Measurements from ENCODE around the gene STRA8. TPM values are rescaled to one million over a fixed set of nuclear protein-coding genes. Genes with fewer than 3 reads are reported as not detected.

The STRA8 gene
- total RNA-seq, 1 donor from 2014 or later = not detected

- Mint-ChIP-seq H3K4me1 (ENCODE audit: unreplicated experiment) (peaks cover 5% of the 10 kb centered on the region), H3K9me3 (no peaks in the 10 kb centered on the region), H3K36me3 (no peaks in the 10 kb centered on the region), H3K4me3 (no peak overlapping the region), H3K27me3 (peaks cover 10% of the 10 kb centered on the region), H3K27ac (no peak overlapping the region)
- TF ChIP-seq, protein P1, sequence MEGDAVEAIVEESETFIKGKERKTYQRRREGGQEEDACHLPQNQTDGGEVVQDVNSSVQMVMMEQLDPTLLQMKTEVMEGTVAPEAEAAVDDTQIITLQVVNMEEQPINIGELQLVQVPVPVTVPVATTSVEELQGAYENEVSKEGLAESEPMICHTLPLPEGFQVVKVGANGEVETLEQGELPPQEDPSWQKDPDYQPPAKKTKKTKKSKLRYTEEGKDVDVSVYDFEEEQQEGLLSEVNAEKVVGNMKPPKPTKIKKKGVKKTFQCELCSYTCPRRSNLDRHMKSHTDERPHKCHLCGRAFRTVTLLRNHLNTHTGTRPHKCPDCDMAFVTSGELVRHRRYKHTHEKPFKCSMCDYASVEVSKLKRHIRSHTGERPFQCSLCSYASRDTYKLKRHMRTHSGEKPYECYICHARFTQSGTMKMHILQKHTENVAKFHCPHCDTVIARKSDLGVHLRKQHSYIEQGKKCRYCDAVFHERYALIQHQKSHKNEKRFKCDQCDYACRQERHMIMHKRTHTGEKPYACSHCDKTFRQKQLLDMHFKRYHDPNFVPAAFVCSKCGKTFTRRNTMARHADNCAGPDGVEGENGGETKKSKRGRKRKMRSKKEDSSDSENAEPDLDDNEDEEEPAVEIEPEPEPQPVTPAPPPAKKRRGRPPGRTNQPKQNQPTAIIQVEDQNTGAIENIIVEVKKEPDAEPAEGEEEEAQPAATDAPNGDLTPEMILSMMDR (conservative IDR thresholded peaks at IDR 0.05) = peak; percentile 99
- peak; percentile 76 for DNase-seq (ENCODE audit: extremely low spot score, unreplicated experiment)
Observed at GRCh38 chr7:135281363-135281949, 47.8 kb downstream of the STRA8 start.

- Mint-ChIP-seq H3K27me3 (peaks cover 13% of the 10 kb centered on the region), H3K4me1 (ENCODE audit: unreplicated experiment) (peaks cover 5% of the 10 kb centered on the region), H3K36me3 (no peaks in the 10 kb centered on the region), H3K9me3 (no peaks in the 10 kb centered on the region), H3K4me3 (no peak overlapping the region), H3K27ac (no peak overlapping the region)
- TF ChIP-seq, protein P1 (conservative IDR thresholded peaks at IDR 0.05) = no peak
- DNase-seq (ENCODE audit: extremely low spot score, unreplicated experiment) = peak; percentile 16
Observed at GRCh38 chr7:135282561-135283254, 49.1 kb downstream of the STRA8 start.

DNA sequence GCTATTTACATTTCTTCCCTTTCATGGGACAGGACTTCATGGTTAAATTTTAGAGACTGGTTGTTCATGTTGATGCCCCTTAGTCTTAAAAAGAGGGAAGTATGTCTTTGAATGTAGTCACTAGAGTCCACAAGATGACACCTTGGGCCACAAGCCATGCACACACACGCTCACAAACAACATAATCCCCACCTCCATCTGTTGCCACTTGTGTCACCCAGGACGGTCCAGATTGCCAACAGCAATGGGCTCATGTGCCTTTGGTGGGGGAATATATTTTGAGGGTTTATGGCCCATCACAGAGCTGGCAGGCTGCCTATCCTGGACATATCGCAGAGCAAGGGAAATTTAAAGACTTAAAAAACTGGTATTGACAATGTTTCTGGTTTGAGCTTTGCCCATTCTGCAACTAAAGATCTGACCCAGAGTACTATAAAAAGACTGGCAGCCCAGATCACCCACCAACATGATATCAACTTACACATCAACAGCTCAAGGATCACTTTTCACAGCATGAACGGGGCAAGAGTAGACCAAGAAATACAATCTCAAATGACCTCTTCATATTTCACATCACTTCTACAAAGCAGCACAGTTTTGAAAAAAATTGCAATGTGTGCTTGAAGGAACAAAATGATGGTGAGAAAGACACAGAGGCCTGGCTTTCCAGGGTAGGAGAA, 50.5 kb downstream of the STRA8 start:
- Mint-ChIP-seq H3K27me3 (peaks cover 13% of the 10 kb centered on the region), H3K9me3 (no peaks in the 10 kb centered on the region), H3K4me1 (ENCODE audit: unreplicated experiment) (peaks cover 5% of the 10 kb centered on the region), H3K4me3 (no peak overlapping the region), H3K36me3 (no peaks in the 10 kb centered on the region), H3K27ac (no peak overlapping the region)
- TF ChIP-seq, protein P1 (conservative IDR thresholded peaks at IDR 0.05) = no peak
- DNase-seq (ENCODE audit: extremely low spot score, unreplicated experiment) = peak; percentile 40

DNA sequence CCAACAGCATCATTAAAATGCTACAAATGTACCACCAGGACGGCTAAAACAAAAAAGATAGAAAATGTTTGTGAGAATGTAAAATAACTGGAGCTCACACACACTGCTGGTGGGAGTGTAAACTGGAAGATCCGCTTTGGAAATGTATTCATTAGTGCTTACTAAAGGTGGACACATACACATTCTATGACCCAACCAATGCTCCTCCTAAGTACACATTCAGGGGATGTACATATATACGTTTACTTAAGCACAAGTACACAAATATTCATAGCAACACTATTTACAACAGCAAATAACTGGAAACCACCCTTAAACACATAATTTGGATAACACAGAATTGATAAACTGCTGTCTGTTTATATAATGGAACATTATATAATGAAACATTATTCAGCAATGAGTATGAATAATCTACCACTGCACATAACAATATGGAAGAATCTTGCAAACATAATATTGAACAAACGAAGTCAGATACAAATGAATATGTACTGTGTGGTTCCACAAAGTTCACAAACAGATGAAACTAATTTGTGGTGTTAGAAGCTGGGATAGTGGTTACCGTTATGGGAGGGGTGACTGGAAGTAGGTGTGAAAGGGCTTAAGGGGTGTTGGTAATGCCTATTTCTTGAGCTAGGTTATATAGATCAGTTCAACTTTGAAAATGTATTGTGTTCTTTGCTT, 52.1 kb downstream of the STRA8 start:
- peaks cover 10% of the 10 kb centered on the region for H3K27me3 Mint-ChIP-seq
- TF ChIP-seq, protein P1 (conservative IDR thresholded peaks at IDR 0.05) = no peak
- no peaks in the 10 kb centered on the region for H3K9me3 Mint-ChIP-seq
- H3K36me3 Mint-ChIP-seq = no peaks in the 10 kb centered on the region
- DNase-seq (ENCODE audit: extremely low spot score, unreplicated experiment) = no peak
- no peak overlapping the region for H3K27ac Mint-ChIP-seq
- no peak overlapping the region for H3K4me3 Mint-ChIP-seq
- peaks cover 5% of the 10 kb centered on the region for H3K4me1 Mint-ChIP-seq (ENCODE audit: unreplicated experiment)

GRCh38 chr7:135286876-135287275, 53.2 kb downstream of the STRA8 start:
- TF ChIP-seq, protein P1 (conservative IDR thresholded peaks at IDR 0.05) = no peak
- Mint-ChIP-seq H3K9me3 (no peaks in the 10 kb centered on the region), H3K4me1 (ENCODE audit: unreplicated experiment) (peaks cover 6% of the 10 kb centered on the region), H3K36me3 (no peaks in the 10 kb centered on the region), H3K27me3 (peaks cover 6% of the 10 kb centered on the region), H3K4me3 (no peak overlapping the region), H3K27ac (no peak overlapping the region)
- peak; percentile 51 for DNase-seq (ENCODE audit: extremely low spot score, unreplicated experiment)
